ENCODE measurements around the gene CLDN18. TPM values are rescaled to one million over a fixed set of nuclear protein-coding genes. Genes with fewer than 3 reads are reported as not detected.

CLDN18 gene
- total RNA-seq, 1 donor from 2014 or later: 0.11 TPM

- H3K9me3 ChIP-seq: peaks cover 0 to 3% of the 10 kb centered on the region in 2 donors
- no peak for TF ChIP-seq CTCF (IDR thresholded peaks at IDR 0.05)
- no peaks in the 10 kb centered on the region for H3K27me3 ChIP-seq
- intact Hi-C loops (cut with DNase I): no loop called here
- no peaks in the 10 kb centered on the region for H3K36me3 ChIP-seq
- H3K4me3 ChIP-seq: no peak overlapping the region
- DNase-seq (ENCODE audit: low spot score in 2 of 2): no peak
- no peaks in the 10 kb centered on the region for H3K4me1 ChIP-seq
- H3K27ac ChIP-seq: no peak overlapping the region
Measured at GRCh38 chr3:137978328-137978727, 31.6 kb upstream of the CLDN18 start.

- intact Hi-C loops (cut with DNase I): no loop called here
- no peak for TF ChIP-seq CTCF (IDR thresholded peaks at IDR 0.05)
- Histone ChIP-seq H3K9me3 (no peaks in the 10 kb centered on the region), H3K4me3 (no peak overlapping the region), H3K4me1 (no peaks in the 10 kb centered on the region), H3K27ac (no peak overlapping the region), H3K27me3 (no peaks in the 10 kb centered on the region), H3K36me3 (no peaks in the 10 kb centered on the region)
- DNase-seq (ENCODE audit: low spot score in 2 of 2): no peak
Measured at GRCh38 chr3:137987723-137988122, 22.2 kb upstream of the CLDN18 start.

DNA sequence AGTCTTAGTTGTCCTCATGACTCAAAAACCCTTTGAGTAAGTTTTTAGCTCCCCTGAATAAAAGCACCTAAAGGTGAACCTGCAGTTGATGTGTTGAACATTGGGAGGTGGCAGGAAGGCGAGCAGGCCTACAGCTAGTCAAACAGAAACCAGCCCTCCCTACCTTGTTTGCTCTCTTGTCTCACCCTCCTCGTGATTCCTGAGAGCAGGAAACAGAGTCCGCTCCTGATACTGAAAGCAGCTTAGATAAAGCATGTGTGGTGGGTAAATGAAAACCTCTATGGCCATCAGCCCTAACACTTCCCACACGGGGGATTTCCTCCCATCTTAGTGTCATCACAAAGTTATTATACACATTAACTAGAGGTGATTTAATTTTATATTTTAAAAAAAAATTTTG is 21.8 kb upstream of the CLDN18 start:
- Histone ChIP-seq H3K4me1 (no peaks in the 10 kb centered on the region), H3K27me3 (no peaks in the 10 kb centered on the region), H3K4me3 (no peak overlapping the region), H3K27ac (no peak overlapping the region), H3K9me3 (peaks cover 0 to under 1% of the 10 kb centered on the region in 2 donors), H3K36me3 (no peaks in the 10 kb centered on the region)
- DNase-seq (ENCODE audit: low spot score in 2 of 2): no peak
- intact Hi-C loops (cut with DNase I): no loop called here
- TF ChIP-seq CTCF (IDR thresholded peaks at IDR 0.05): no peak

GRCh38 chr3:137988982-137989381 is 21.0 kb upstream of the CLDN18 start:
- H3K4me1 ChIP-seq: no peaks in the 10 kb centered on the region
- no peak for TF ChIP-seq CTCF (IDR thresholded peaks at IDR 0.05)
- intact Hi-C loops (cut with DNase I): no loop called here
- peaks cover 0 to 8% of the 10 kb centered on the region in 2 donors for H3K9me3 ChIP-seq
- no peak overlapping the region for H3K27ac ChIP-seq
- no peaks in the 10 kb centered on the region for H3K36me3 ChIP-seq
- H3K4me3 ChIP-seq: no peak overlapping the region
- DNase-seq (ENCODE audit: low spot score in 2 of 2): no peak
- no peaks in the 10 kb centered on the region for H3K27me3 ChIP-seq

GRCh38 chr3:137990427-137990826 is 19.5 kb upstream of the CLDN18 start:
- Histone ChIP-seq H3K27ac (no peak overlapping the region), H3K27me3 (no peaks in the 10 kb centered on the region), H3K36me3 (no peaks in the 10 kb centered on the region), H3K4me3 (no peak overlapping the region), H3K9me3 (peaks cover 0 to 19% of the 10 kb centered on the region in 2 donors), H3K4me1 (no peaks in the 10 kb centered on the region)
- DNase-seq (ENCODE audit: low spot score in 2 of 2): no peak
- intact Hi-C loops (cut with DNase I): no loop called here
- TF ChIP-seq CTCF (IDR thresholded peaks at IDR 0.05): no peak

- DNase-seq (ENCODE audit: low spot score in 2 of 2): no peak
- intact Hi-C loops (cut with DNase I): no loop called here
- H3K27me3 ChIP-seq: no peaks in the 10 kb centered on the region
- no peaks in the 10 kb centered on the region for H3K4me1 ChIP-seq
- TF ChIP-seq CTCF (IDR thresholded peaks at IDR 0.05): no peak
- no peak overlapping the region for H3K27ac ChIP-seq
- H3K4me3 ChIP-seq: no peak overlapping the region
- peaks cover 0 to 19% of the 10 kb centered on the region in 2 donors for H3K9me3 ChIP-seq
- no peaks in the 10 kb centered on the region for H3K36me3 ChIP-seq
Measured at GRCh38 chr3:137992592-137992991, 17.4 kb upstream of the CLDN18 start.
